Measurements from ENCODE around the gene PITPNB. TPM values are rescaled to one million over a fixed set of nuclear protein-coding genes. Genes with fewer than 3 reads are reported as not detected.
A peak's percentile ranks its signal among the peaks of the same experiment; 100 is the strongest.

The PITPNB gene
- total RNA-seq, 1 donor from 2014 or later = 93.0 TPM

DNA sequence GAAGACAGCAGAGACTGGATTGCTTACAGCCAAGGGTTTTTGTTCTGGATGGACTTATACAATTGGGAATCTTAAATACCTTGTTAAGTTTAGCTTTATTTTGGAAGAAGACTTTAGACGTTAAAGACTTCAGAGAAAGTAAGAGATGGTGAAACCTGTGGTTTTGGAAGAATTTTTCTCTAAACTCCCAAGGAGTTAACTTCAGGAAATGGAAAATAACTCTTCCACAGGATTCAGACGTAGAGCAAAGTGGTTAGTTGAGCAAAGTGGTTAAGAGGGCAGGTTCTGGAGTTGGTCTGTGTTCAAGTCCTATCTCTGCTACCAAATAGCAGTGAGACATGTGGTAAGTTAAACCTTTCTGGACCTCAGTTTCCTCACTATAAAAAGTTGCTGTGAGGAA lies 12.8 kb downstream of the PITPNB start:
- Mint-ChIP-seq H3K27me3 (ENCODE audit: low read depth) (no peaks in the 10 kb centered on the region), H3K9me3 (no peaks in the 10 kb centered on the region), H3K27ac (peak overlapping the region; percentile 26), H3K36me3 (peaks cover 47% of the 10 kb centered on the region), H3K4me3 (no peak overlapping the region), H3K4me1 (peaks cover 11% of the 10 kb centered on the region)
- no peak for DNase-seq (ENCODE audit: low spot score in 2 of 2, unreplicated experiment in 2 of 2)
- TF ChIP-seq, protein P1, sequence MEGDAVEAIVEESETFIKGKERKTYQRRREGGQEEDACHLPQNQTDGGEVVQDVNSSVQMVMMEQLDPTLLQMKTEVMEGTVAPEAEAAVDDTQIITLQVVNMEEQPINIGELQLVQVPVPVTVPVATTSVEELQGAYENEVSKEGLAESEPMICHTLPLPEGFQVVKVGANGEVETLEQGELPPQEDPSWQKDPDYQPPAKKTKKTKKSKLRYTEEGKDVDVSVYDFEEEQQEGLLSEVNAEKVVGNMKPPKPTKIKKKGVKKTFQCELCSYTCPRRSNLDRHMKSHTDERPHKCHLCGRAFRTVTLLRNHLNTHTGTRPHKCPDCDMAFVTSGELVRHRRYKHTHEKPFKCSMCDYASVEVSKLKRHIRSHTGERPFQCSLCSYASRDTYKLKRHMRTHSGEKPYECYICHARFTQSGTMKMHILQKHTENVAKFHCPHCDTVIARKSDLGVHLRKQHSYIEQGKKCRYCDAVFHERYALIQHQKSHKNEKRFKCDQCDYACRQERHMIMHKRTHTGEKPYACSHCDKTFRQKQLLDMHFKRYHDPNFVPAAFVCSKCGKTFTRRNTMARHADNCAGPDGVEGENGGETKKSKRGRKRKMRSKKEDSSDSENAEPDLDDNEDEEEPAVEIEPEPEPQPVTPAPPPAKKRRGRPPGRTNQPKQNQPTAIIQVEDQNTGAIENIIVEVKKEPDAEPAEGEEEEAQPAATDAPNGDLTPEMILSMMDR (IDR thresholded peaks at IDR 0.05; ENCODE audit: unreplicated experiment) = no peak

DNA sequence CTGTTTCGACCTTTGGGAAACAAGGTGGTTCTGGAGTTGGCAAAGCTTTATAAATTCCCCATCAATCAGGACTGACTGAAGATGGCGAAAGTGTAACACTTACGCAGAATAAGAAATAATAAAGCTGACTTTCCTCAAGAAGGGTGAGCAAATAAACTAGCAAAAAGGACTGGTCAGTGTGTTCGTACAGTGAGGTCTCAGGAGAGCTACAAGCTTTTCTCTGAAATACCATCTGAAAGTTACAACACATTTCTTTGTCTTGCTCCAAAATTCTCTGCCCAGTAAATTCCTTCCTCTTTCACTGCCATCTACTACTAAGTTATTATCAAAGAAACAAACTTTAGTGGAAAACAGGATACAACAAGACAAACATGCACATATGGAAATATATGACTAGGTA lies 13.4 kb downstream of the PITPNB start:
- Mint-ChIP-seq H3K4me1 (peaks cover 6% of the 10 kb centered on the region), H3K27me3 (ENCODE audit: low read depth) (no peaks in the 10 kb centered on the region), H3K4me3 (no peak overlapping the region), H3K27ac (peak overlapping the region; percentile 26), H3K36me3 (peaks cover 47% of the 10 kb centered on the region), H3K9me3 (no peaks in the 10 kb centered on the region)
- no peak for DNase-seq (ENCODE audit: low spot score in 2 of 2, unreplicated experiment in 2 of 2)
- TF ChIP-seq, protein P1 (IDR thresholded peaks at IDR 0.05; ENCODE audit: unreplicated experiment) = no peak

DNA sequence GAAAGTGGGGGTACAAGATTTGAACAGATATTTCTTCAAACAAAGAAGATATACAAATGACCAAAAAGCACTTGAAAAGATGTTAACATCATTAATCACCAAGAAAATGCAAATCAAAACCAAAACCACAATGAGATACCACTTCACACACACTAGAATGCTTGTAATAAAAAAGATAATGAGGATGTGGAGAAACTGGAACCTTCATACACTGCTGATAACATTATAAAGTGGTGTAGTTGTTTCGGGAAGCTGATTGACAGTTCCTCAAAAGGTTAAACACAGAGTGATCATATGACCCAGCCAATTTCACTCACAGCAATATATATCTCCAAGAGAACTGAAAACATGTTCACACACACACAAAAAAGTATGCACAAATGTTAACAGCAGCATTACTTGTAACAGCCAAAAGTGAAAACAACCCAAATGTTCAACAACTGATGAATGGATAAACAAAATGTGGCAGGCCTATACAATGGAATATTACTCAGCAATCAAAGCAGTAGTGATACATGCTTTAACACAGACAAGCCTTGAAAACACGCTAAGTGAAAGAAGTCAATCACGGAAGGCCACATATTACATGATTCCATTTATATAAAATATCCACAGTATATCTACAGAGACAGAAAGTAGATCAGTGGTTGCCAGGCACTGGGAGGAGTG lies 15.1 kb downstream of the PITPNB start:
- Mint-ChIP-seq H3K36me3 (peaks cover 47% of the 10 kb centered on the region), H3K4me1 (peaks cover 6% of the 10 kb centered on the region), H3K27ac (no peak overlapping the region), H3K27me3 (ENCODE audit: low read depth) (no peaks in the 10 kb centered on the region), H3K4me3 (no peak overlapping the region), H3K9me3 (no peaks in the 10 kb centered on the region)
- no peak for DNase-seq (ENCODE audit: low spot score in 2 of 2, unreplicated experiment in 2 of 2)
- TF ChIP-seq, protein P1 (IDR thresholded peaks at IDR 0.05; ENCODE audit: unreplicated experiment) = no peak

DNA sequence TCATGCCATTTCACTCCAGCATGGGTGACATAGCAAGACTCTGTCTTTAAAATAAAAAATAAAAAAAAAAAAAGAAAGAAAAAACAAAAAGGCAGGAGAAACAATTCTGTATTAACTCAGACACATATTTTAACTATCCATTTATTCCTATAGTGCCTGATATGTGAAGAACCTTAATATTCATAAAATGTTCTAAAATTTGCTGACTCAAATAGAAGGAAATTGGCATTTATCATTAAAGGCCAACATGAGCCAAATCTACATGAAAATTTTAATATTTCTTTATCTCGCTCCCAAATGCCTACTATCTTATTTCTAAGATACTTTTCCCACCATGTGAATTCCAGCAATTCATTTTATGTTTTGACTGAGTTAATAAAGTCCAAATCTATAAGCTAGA lies 18.9 kb downstream of the PITPNB start:
- H3K27ac Mint-ChIP-seq = no peak overlapping the region
- H3K9me3 Mint-ChIP-seq = no peaks in the 10 kb centered on the region
- no peaks in the 10 kb centered on the region for H3K4me1 Mint-ChIP-seq
- TF ChIP-seq, protein P1 (IDR thresholded peaks at IDR 0.05; ENCODE audit: unreplicated experiment) = no peak
- no peak for DNase-seq (ENCODE audit: low spot score in 2 of 2, unreplicated experiment in 2 of 2)
- peaks cover 50% of the 10 kb centered on the region for H3K36me3 Mint-ChIP-seq
- no peaks in the 10 kb centered on the region for H3K27me3 Mint-ChIP-seq (ENCODE audit: low read depth)
- H3K4me3 Mint-ChIP-seq = no peak overlapping the region

DNA sequence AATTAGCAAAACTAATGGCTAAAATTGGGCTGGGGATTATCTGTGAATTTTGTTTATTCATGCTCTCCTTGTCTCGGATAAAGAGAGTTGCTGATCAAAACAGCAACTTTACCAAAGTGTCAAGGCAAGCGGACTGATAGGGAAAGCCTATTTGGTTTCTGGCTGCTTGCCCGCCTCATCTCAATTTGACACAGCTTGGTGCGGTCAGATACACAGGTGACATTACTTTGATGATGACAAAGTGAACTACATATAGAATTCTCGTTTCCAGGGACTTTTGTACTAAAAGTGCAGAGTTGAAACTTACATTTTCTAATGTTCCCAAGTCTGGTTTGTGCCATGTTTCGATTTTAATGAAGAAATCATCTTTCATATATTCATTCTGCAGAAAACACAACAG lies 22.8 kb downstream of the PITPNB start:
- H3K27me3 Mint-ChIP-seq (ENCODE audit: low read depth) = no peaks in the 10 kb centered on the region
- H3K36me3 Mint-ChIP-seq = peaks cover 54% of the 10 kb centered on the region
- no peaks in the 10 kb centered on the region for H3K9me3 Mint-ChIP-seq
- H3K4me3 Mint-ChIP-seq = no peak overlapping the region
- TF ChIP-seq, protein P1 (IDR thresholded peaks at IDR 0.05; ENCODE audit: unreplicated experiment) = no peak
- H3K4me1 Mint-ChIP-seq = no peaks in the 10 kb centered on the region
- no peak overlapping the region for H3K27ac Mint-ChIP-seq
- DNase-seq (ENCODE audit: low spot score in 2 of 2, unreplicated experiment in 2 of 2) = no peak
